GM12878 (cell line): Measurements from ENCODE around the gene CDC5L. TPM values are rescaled to one million over a fixed set of nuclear protein-coding genes. Genes with fewer than 3 reads are reported as not detected.

Experiments used
- ATAC-seq: fragments of 200-7000 bp; cut with Tn5 transposase; 3 replicates; pipeline ENCODE4 v1.9.1; 2020; ENCODE audit warnings: mild to moderate bottlenecking, moderate library complexity
- BruUV-seq: library from RNA; stranded (reverse); fragments of 400-500 nt; replicated peaks from 2 replicates; lab custom pipeline; 2021; lab: Mats Ljungman, UMichigan
- CTCF ChIA-PET: fragments of 300-600 bp; sonication (Branson Sonifier 250); formaldehyde crosslinking; extraction: SDS; loops from one replicate; lab custom pipeline; 2021; ENCODE audit warnings: inconsistent platforms; lab: Yijun Ruan, JAX
- POLR2A ChIA-PET: fragments of 350-600 bp; formaldehyde crosslinking; extraction: SDS; loops from one replicate; lab custom pipeline; 2021; ENCODE audit warnings: inconsistent platforms; lab: Charles Lee
- RAD21 ChIA-PET: fragments of 300-600 bp; sonication (Branson Sonifier 250); formaldehyde crosslinking; loops from one replicate; lab custom pipeline; 2023; ENCODE audit warnings: antibody characterized with exemption; ENCODE audit not compliant: unreplicated experiment; lab: Charles Lee
- SMC1A ChIA-PET: fragments of 300-600 bp; sonication (Branson Sonifier 250); formaldehyde crosslinking; loops from one replicate; lab custom pipeline; 2023; ENCODE audit not compliant: unreplicated experiment, uncharacterized antibody; lab: Charles Lee
- DNase-seq: peaks from one replicate; pipeline ENCODE4 v3.0.0-alpha.2; 2011; ENCODE audit warnings: low read depth, low spot score
- FAIRE-seq: peaks from 3 replicates; lab custom pipeline; 2011; peaks lifted over from hg19 to GRCh38; lab: Jason Lieb, UNC
- H2AFZ ChIP-seq: 2 replicates; pipeline ENCODE4 v1.6.0; 2011; ENCODE audit warnings: low read depth, low read length, control low read depth; ENCODE audit not compliant: control insufficient read depth
- H3K27ac ChIP-seq: 2 replicates; pipeline ENCODE4 v1.5.1; 2011; ENCODE audit warnings: control low read depth; ENCODE audit not compliant: control insufficient read depth, insufficient read depth
- H3K27me3 ChIP-seq, 2 experiments: replicated peaks in 1 of 2; 2 replicates each; pipeline versions ENCODE4 v1.6.0 to v1.6.1; 2011; ENCODE audit warnings: low read length in 1 of 2; ENCODE audit not compliant: control insufficient read depth in 2 of 2, insufficient read depth in 2 of 2
- H3K36me3 ChIP-seq, 2 experiments: 2 replicates each; pipeline ENCODE4 v1.5.1; 2011; ENCODE audit warnings: low read length in 1 of 2; ENCODE audit not compliant: control insufficient read depth in 2 of 2, insufficient read depth in 2 of 2
- H3K4me1 ChIP-seq: 2 replicates; pipeline ENCODE4 v1.6.1; 2011; ENCODE audit warnings: mild to moderate bottlenecking, low read length, moderate library complexity, mixed read lengths; ENCODE audit not compliant: control insufficient read depth, insufficient read depth
- H3K4me2 ChIP-seq: 2 replicates; pipeline ENCODE4 v1.6.0; 2011; ENCODE audit warnings: control low read depth; ENCODE audit not compliant: control insufficient read depth, insufficient read depth
- H3K4me3 ChIP-seq: fragments of 200-600 bp; sonication (generic); 2 replicates; pipeline ENCODE4 v1.5.1; 2016
- H3K79me2 ChIP-seq: 2 replicates; pipeline ENCODE4 v1.6.0; 2011; ENCODE audit warnings: low read length; ENCODE audit not compliant: control insufficient read depth, insufficient read depth
- H3K9ac ChIP-seq: 2 replicates; pipeline ENCODE4 v1.8.0; 2011; ENCODE audit warnings: low read length, control low read depth, mixed read lengths; ENCODE audit not compliant: control insufficient read depth, insufficient read depth
- H3K9me3 ChIP-seq: replicated peaks from 3 replicates; pipeline ENCODE4 v1.5.1; 2011; ENCODE audit warnings: mild to moderate bottlenecking, low read length; ENCODE audit not compliant: control insufficient read depth, insufficient read depth
- H4K20me1 ChIP-seq: 2 replicates; pipeline ENCODE4 v1.6.0; 2011; ENCODE audit not compliant: control insufficient read depth, insufficient read depth
- BCL11A ChIP-seq: IDR thresholded peaks from 2 replicates; pipeline ENCODE4 v1.6.1; 2011; ENCODE audit warnings: low read depth, low read length
- CHD4 ChIP-seq: fragments of 200-600 bp; sonication (generic); IDR thresholded peaks from 2 replicates; pipeline ENCODE4 v1.6.1; 2016; ENCODE audit warnings: mild to moderate bottlenecking
- ETV6 ChIP-seq, 2 experiments: fragments of 450-650 bp in 1 of 2; IDR thresholded peaks in 1 of 2; conservative IDR thresholded peaks in 1 of 2; 2 replicates each; pipeline ENCODE4 v1.6.1; 2014; ENCODE audit warnings: antibody characterized with exemption in 1 of 2, borderline replicate concordance in 1 of 2, low read depth in 1 of 2, mild to moderate bottlenecking in 1 of 2, moderate library complexity in 1 of 2
- FOXK2 ChIP-seq: fragments of 450-650 bp; IDR thresholded peaks from 2 replicates; pipeline ENCODE4 v1.6.1; 2017; ENCODE audit warnings: mild to moderate bottlenecking, moderate library complexity
- KDM1A ChIP-seq: fragments of 200-600 bp; sonication (generic); IDR thresholded peaks from 2 replicates; pipeline ENCODE4 v1.6.1; 2016; ENCODE audit warnings: borderline replicate concordance
- MEF2B ChIP-seq: fragments of 450-650 bp; IDR thresholded peaks from 2 replicates; pipeline ENCODE4 v1.6.1; 2018; ENCODE audit warnings: mild to moderate bottlenecking, moderate library complexity; ENCODE audit not compliant: partially characterized antibody, poor library complexity, severe bottlenecking
- SIN3A ChIP-seq: IDR thresholded peaks from 2 replicates; pipeline ENCODE4 v1.6.1; 2012; ENCODE audit warnings: low read depth, low read length, improper control_type of control experiment
- WGBS: methylation state at CpG from one replicate; pipeline ENCODE4 v1.1.6; 2016; ENCODE audit warnings: low lambda C conversion rate; ENCODE audit not compliant: insufficient replicate concordance, insufficient coverage; ENCODE audit errors: missing lambda C conversion rate; 5-methylcytosine and 5-hydroxymethylcytosine counted together
- in situ Hi-C: fragments of 300-500 bp; cut with MboI; formaldehyde crosslinking; loops from 9 replicates; pipeline ENCODE4 v1.14.3; 2018; ENCODE audit warnings: mixed read lengths
- intact Hi-C: fragments of 100-400 bp; cut with micrococcal nuclease; formaldehyde crosslinking; loops from one replicate; pipeline ENCODE4 v1.14.2; 2022; ENCODE audit not compliant: unreplicated experiment
- polyA plus RNA-seq, 11 experiments: library from polyadenylated mRNA; depleted of rRNA in 4 of 11; unstranded in 6 of 11; stranded (reverse) in 5 of 11; fragments of >200 nt; fragmentation: Nextera tagmentation in 4 of 11; fragmentation: Illumina TruSeq in 1 of 11; extraction: Ambion mirVana in 4 of 11; extraction: Trizol in 1 of 11; gene quantifications; 1 replicate in 1 of 11; 2 replicates in 10 of 11; pipeline versions ENCODE4 v1.2.1 to v1.2.3, GENCODE V29; 2011 to 2016; ENCODE audit warnings: inconsistent platforms in 2 of 11, missing spikeins in 2 of 11, low read depth in 1 of 11
- total RNA-seq, 4 experiments: library from RNA; depleted of rRNA in 3 of 4; stranded (reverse); fragments of >200 nt in 3 of 4; fragmentation: Illumina TruSeq in 1 of 4; extraction: Trizol in 1 of 4; gene quantifications; 2 replicates each; pipeline versions ENCODE4 v1.2.1 to v1.2.3, GENCODE V29; 2013 to 2021
- TF ChIP-seq, protein P1 (sequence below): fragments of 450-650 bp; IDR thresholded peaks from 2 replicates; pipeline ENCODE4 v1.6.1; 2014; ENCODE audit warnings: mild to moderate bottlenecking
- TF ChIP-seq, protein P2 (sequence below): IDR thresholded peaks from 2 replicates; pipeline ENCODE4 v1.6.1; 2011; ENCODE audit warnings: low read depth, mild to moderate bottlenecking, low read length, moderate library complexity, borderline replicate concordance; ENCODE audit errors: extremely low read depth
- TF ChIP-seq, protein P3 (sequence below): fragments of 450-650 bp; IDR thresholded peaks from 2 replicates; pipeline ENCODE4 v1.6.1; 2016; ENCODE audit warnings: mild to moderate bottlenecking

Gene CDC5L
- total and polyA plus RNA-seq, 10 of the 15 experiments (the other 5 are each of a cell fraction or from before 2014, with no cell fraction given), result 13.2 to 29.4 (median 18.8) TPM

DNA sequence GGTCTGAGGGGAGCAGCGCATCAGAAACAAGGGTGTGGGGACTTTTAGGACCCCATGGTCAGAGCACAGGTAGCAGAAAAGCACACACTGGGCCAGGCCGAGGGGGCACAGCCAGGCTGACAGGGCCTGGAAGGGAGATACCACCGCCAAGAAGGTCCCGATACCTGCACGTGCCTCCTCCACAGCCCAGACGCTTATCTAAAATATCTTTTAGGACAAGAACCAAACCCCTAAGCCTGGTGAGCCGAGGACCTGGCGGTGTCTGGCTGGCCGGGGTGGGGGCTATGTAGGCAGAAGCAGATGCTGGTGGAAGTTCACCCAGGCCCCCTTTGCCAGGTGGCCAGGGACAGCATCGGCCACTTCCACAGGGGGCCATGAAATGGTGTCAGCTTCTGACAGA is 89.3 kb downstream of the CDC5L start:
- Histone ChIP-seq H3K9me3 (no peaks in the 10 kb centered on the region), H3K4me3 (no peak overlapping the region), H3K79me2 (no peaks in the 10 kb centered on the region), H4K20me1 (no peaks in the 10 kb centered on the region), H3K4me2 (no peak overlapping the region), H3K36me3 (no peaks in the 10 kb centered on the region), H2AFZ (no peak overlapping the region), H3K27ac (no peak overlapping the region)
- intact Hi-C loops, result loop anchor here (5.0 kb wide), 2 partner anchors 175 to 945 kb away; no protein-coding TSS in a partner anchor
- no peak for ATAC-seq
- BruUV-seq, result no TSS peak
- CTCF ChIA-PET, result interaction anchor here (0.6 to 2.4 kb wide), 10 partner anchors 18 to 1454 kb away, joined by 3 to 40 read pairs (median 4); no protein-coding TSS in a partner anchor
- in situ Hi-C loops, result no loop called here
- FAIRE-seq, result no peak
- no peak for DNase-seq
- no peak for TF ChIP-seq SIN3A
- no peak for TF ChIP-seq KDM1A
- TF ChIP-seq CHD4, result no peak
- no peak for TF ChIP-seq ETV6 (conservative IDR thresholded peaks at IDR 0.05 in 1 of 2, IDR thresholded peaks at IDR 0.05 in 1 of 2; ENCODE audit: borderline replicate concordance in 1 of 2, low read depth in 1 of 2)
- no peak for TF ChIP-seq MEF2B
- TF ChIP-seq, protein P1, sequence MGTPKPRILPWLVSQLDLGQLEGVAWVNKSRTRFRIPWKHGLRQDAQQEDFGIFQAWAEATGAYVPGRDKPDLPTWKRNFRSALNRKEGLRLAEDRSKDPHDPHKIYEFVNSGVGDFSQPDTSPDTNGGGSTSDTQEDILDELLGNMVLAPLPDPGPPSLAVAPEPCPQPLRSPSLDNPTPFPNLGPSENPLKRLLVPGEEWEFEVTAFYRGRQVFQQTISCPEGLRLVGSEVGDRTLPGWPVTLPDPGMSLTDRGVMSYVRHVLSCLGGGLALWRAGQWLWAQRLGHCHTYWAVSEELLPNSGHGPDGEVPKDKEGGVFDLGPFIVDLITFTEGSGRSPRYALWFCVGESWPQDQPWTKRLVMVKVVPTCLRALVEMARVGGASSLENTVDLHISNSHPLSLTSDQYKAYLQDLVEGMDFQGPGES, result no peak
- TF ChIP-seq, protein P2, sequence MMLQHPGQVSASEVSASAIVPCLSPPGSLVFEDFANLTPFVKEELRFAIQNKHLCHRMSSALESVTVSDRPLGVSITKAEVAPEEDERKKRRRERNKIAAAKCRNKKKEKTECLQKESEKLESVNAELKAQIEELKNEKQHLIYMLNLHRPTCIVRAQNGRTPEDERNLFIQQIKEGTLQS, result no peak
- no peak for TF ChIP-seq FOXK2
- TF ChIP-seq BCL11A, result no peak
- TF ChIP-seq, protein P3, sequence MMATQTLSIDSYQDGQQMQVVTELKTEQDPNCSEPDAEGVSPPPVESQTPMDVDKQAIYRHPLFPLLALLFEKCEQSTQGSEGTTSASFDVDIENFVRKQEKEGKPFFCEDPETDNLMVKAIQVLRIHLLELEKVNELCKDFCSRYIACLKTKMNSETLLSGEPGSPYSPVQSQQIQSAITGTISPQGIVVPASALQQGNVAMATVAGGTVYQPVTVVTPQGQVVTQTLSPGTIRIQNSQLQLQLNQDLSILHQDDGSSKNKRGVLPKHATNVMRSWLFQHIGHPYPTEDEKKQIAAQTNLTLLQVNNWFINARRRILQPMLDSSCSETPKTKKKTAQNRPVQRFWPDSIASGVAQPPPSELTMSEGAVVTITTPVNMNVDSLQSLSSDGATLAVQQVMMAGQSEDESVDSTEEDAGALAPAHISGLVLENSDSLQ, result no peak
- TF ChIP-seq, all 136 proteins: peak for 0
- H3K4me1 ChIP-seq, result no peaks in the 10 kb centered on the region
- ChIA-PET SMC1A (interaction anchor here (1.2 to 2.0 kb wide), 3 partner anchors 176 to 1446 kb away, joined by 3 to 12 read pairs (median 4); no protein-coding TSS in a partner anchor), RAD21 (interaction anchor here (1.3 to 2.5 kb wide), 4 partner anchors 177 to 1447 kb away, joined by 4 to 19 read pairs (median 9); no protein-coding TSS in a partner anchor), POLR2A (no interaction called here)
- 58% methylated on average over 10 of the region's 10 CpGs for WGBS
- no peaks in the 10 kb centered on the region; a peak in 3 of 4 replicates for H3K27me3 ChIP-seq
- H3K9ac ChIP-seq, result no peak overlapping the region
